ENCODE measurements around the gene ALDH1L1. TPM values are rescaled to one million over a fixed set of nuclear protein-coding genes. Genes with fewer than 3 reads are reported as not detected.
"Not testable (repeated sequence)": the region's sequence is repeated elsewhere in the genome, so short reads cannot be mapped to it uniquely, and the experiment has no call there.

Gene ALDH1L1
- total RNA-seq, 2 experiments from 2014 or later: not detected

GRCh38 chr3:126076140-126076539 lies 104.2 kb downstream of the ALDH1L1 start:
- Mint-ChIP-seq H3K36me3 (ENCODE audit: low read depth) (peaks cover 17% of the 10 kb centered on the region), H3K27me3 (no peaks in the 10 kb centered on the region), H3K4me3 (no peak overlapping the region), H3K9me3 (peaks cover 8% of the 10 kb centered on the region), H3K4me1 (ENCODE audit: low read depth) (peaks cover 10% of the 10 kb centered on the region), H3K27ac (no peak overlapping the region)
- CTCF ChIA-PET: no interaction called here
- intact Hi-C loops (cut with DNase I, micrococcal nuclease): no loop called here
- TF ChIP-seq CTCF (IDR thresholded peaks at IDR 0.05): no peak
- ATAC-seq (ENCODE audit: poor library complexity) (no peak), DNase-seq (no peak)
- no peak overlapping the region for H3K4me3 ChIP-seq (ENCODE audit: low read length)
- no peaks in the 10 kb centered on the region for H3K27me3 ChIP-seq (ENCODE audit: control insufficient read depth in 1 of 2, insufficient read depth in 2 of 2, low read length in 2 of 2)
- no peaks in the 10 kb centered on the region for H3K36me3 ChIP-seq (ENCODE audit: insufficient read depth, low read length)
- POLR2A ChIA-PET: no interaction called here
- H3K27ac ChIP-seq (ENCODE audit: low read depth in 1 of 2, low read length in 2 of 2): no peak overlapping the region
- peaks cover 0 to 9% of the 10 kb centered on the region in 2 experiments for H3K9me3 ChIP-seq (ENCODE audit: control insufficient read depth in 1 of 2, insufficient read depth in 1 of 2, low read length in 2 of 2)
- H3K4me1 ChIP-seq (ENCODE audit: insufficient read depth, low read length): no peaks in the 10 kb centered on the region

GRCh38 chr3:126070146-126070545 lies 110.2 kb downstream of the ALDH1L1 start:
- peaks cover 0 to 5% of the 10 kb centered on the region in 2 experiments for H3K9me3 ChIP-seq (ENCODE audit: control insufficient read depth in 1 of 2, insufficient read depth in 1 of 2, low read length in 2 of 2)
- no peak overlapping the region for H3K4me3 Mint-ChIP-seq
- intact Hi-C loops (cut with DNase I, micrococcal nuclease): no loop called here
- no peak overlapping the region for H3K27ac Mint-ChIP-seq
- ChIA-PET CTCF (no interaction called here), POLR2A (no interaction called here)
- H3K27ac ChIP-seq (ENCODE audit: low read depth in 1 of 2, low read length in 2 of 2): no peak overlapping the region
- ATAC-seq (ENCODE audit: poor library complexity) (no peak), DNase-seq (no peak)
- H3K36me3 ChIP-seq (ENCODE audit: insufficient read depth, low read length): peaks cover 8% of the 10 kb centered on the region
- no peaks in the 10 kb centered on the region for H3K4me1 ChIP-seq (ENCODE audit: insufficient read depth, low read length)
- peaks cover 26% of the 10 kb centered on the region for H3K4me1 Mint-ChIP-seq (ENCODE audit: low read depth)
- peaks cover 42% of the 10 kb centered on the region for H3K36me3 Mint-ChIP-seq (ENCODE audit: low read depth)
- H3K9me3 Mint-ChIP-seq: peaks cover 8% of the 10 kb centered on the region
- H3K27me3 Mint-ChIP-seq: no peaks in the 10 kb centered on the region
- no peak for TF ChIP-seq CTCF (IDR thresholded peaks at IDR 0.05)
- H3K4me3 ChIP-seq (ENCODE audit: low read length): no peak overlapping the region
- no peaks in the 10 kb centered on the region for H3K27me3 ChIP-seq (ENCODE audit: control insufficient read depth in 1 of 2, insufficient read depth in 2 of 2, low read length in 2 of 2)

GRCh38 chr3:126067959-126068358 lies 112.4 kb downstream of the ALDH1L1 start:
- H3K36me3 ChIP-seq (ENCODE audit: insufficient read depth, low read length): peaks cover 8% of the 10 kb centered on the region
- DNase-seq (no peak), ATAC-seq (ENCODE audit: poor library complexity) (no peak)
- Mint-ChIP-seq H3K27me3 (no peaks in the 10 kb centered on the region), H3K9me3 (peaks cover 4% of the 10 kb centered on the region), H3K36me3 (ENCODE audit: low read depth) (peaks cover 41% of the 10 kb centered on the region), H3K4me3 (no peak overlapping the region), H3K4me1 (ENCODE audit: low read depth) (peaks cover 43% of the 10 kb centered on the region), H3K27ac (no peak overlapping the region)
- H3K9me3 ChIP-seq (ENCODE audit: control insufficient read depth in 1 of 2, insufficient read depth in 1 of 2, low read length in 2 of 2): peaks cover 0 to 1% of the 10 kb centered on the region in 2 experiments
- H3K4me3 ChIP-seq (ENCODE audit: low read length): no peak overlapping the region
- POLR2A ChIA-PET: no interaction called here
- no peak overlapping the region for H3K27ac ChIP-seq (ENCODE audit: low read depth in 1 of 2, low read length in 2 of 2)
- intact Hi-C loops (cut with DNase I, micrococcal nuclease): no loop called here
- H3K4me1 ChIP-seq (ENCODE audit: insufficient read depth, low read length): peaks cover 18% of the 10 kb centered on the region
- no peaks in the 10 kb centered on the region for H3K27me3 ChIP-seq (ENCODE audit: control insufficient read depth in 1 of 2, insufficient read depth in 2 of 2, low read length in 2 of 2)
- no peak for TF ChIP-seq CTCF (IDR thresholded peaks at IDR 0.05)
- CTCF ChIA-PET: no interaction called here

GRCh38 chr3:126066676-126067075 lies 113.7 kb downstream of the ALDH1L1 start:
- H3K4me3 Mint-ChIP-seq; intact Hi-C loops (cut with DNase I, micrococcal nuclease); H3K27ac Mint-ChIP-seq; DNase-seq; CTCF ChIA-PET; H3K27me3 ChIP-seq (ENCODE audit: control insufficient read depth in 1 of 2, insufficient read depth in 2 of 2, low read length in 2 of 2); H3K36me3 ChIP-seq (ENCODE audit: insufficient read depth, low read length); ATAC-seq (ENCODE audit: poor library complexity); POLR2A ChIA-PET; H3K9me3 Mint-ChIP-seq; H3K4me3 ChIP-seq (ENCODE audit: low read length); H3K27ac ChIP-seq (ENCODE audit: low read depth in 1 of 2, low read length in 2 of 2); H3K9me3 ChIP-seq (ENCODE audit: control insufficient read depth in 1 of 2, insufficient read depth in 1 of 2, low read length in 2 of 2); H3K27me3 Mint-ChIP-seq: not testable (repeated sequence)
- H3K36me3 Mint-ChIP-seq (ENCODE audit: low read depth): peaks cover 31% of the 10 kb centered on the region
- peaks cover 38% of the 10 kb centered on the region for H3K4me1 Mint-ChIP-seq (ENCODE audit: low read depth)
- H3K4me1 ChIP-seq (ENCODE audit: insufficient read depth, low read length): peaks cover 18% of the 10 kb centered on the region

All from CD4-positive, alpha-beta T cell (primary cell).